A549 (cell line): ENCODE results near the gene CERS3. TPM values are rescaled to one million over a fixed set of nuclear protein-coding genes. Genes with fewer than 3 reads are reported as not detected.

Experiments
- ATAC-seq, 2 experiments: fragments of 200-7000 bp in 1 of 2; fragments of >200 bp in 1 of 2; cut with Nextera tagmentation in 1 of 2; cut with Tn5 transposase in 1 of 2; 3 replicates each; pipeline versions ENCODE4 v1.8.0 to v1.9.1; 2018 to 2020; ENCODE audit warnings: mild to moderate bottlenecking in 1 of 2, moderate library complexity in 1 of 2
- CTCF ChIA-PET: fragments of 300-600 bp; sonication (Branson Sonifier 250); formaldehyde crosslinking; extraction: SDS; loops from one replicate; lab custom pipeline; 2021; ENCODE audit warnings: antibody characterized with exemption, inconsistent platforms; lab: Yijun Ruan, JAX
- POLR2A ChIA-PET: fragments of 350-600 bp; formaldehyde crosslinking; extraction: SDS; loops from one replicate; lab custom pipeline; 2021; ENCODE audit warnings: antibody characterized with exemption, inconsistent platforms; lab: Yijun Ruan, JAX
- DNase-seq, 2 experiments: peaks; one replicate each; pipeline versions ENCODE4 v3.0.0 to v3.0.0-alpha.2; 2011 to 2016; ENCODE audit warnings: low read depth in 1 of 2, low spot score in 1 of 2
- FAIRE-seq: peaks from 2 replicates; lab custom pipeline; 2011; peaks lifted over from hg19 to GRCh38; lab: Jason Lieb, UNC
- H3K27ac ChIP-seq, 2 experiments: fragments of >200 bp; sonication (Bioruptor Twin); formaldehyde crosslinking; 3 replicates each; pipeline ENCODE4 v1.5.1; 2016 to 2017
- H3K4me1 ChIP-seq: fragments of >200 bp; sonication (Bioruptor Twin); formaldehyde crosslinking; 3 replicates; pipeline ENCODE4 v1.6.1; 2016
- H3K4me2 ChIP-seq: fragments of >200 bp; sonication (Bioruptor Twin); formaldehyde crosslinking; 3 replicates; pipeline ENCODE4 v1.6.1; 2016
- H3K4me3 ChIP-seq: fragments of >200 bp; sonication (Bioruptor Twin); formaldehyde crosslinking; 3 replicates; pipeline ENCODE4 v1.5.1; 2016
- H3K9me3 ChIP-seq: fragments of >200 bp; sonication (Bioruptor Twin); formaldehyde crosslinking; 3 replicates; pipeline ENCODE4 v1.6.1; 2016
- BCL3 ChIP-seq: fragments of >200 bp; sonication (Bioruptor Twin); formaldehyde crosslinking; IDR thresholded peaks from 3 replicates; pipeline ENCODE4 v1.6.1; 2016
- BHLHE40 ChIP-seq: IDR thresholded peaks from 2 replicates; pipeline ENCODE4 v1.6.1; 2012; ENCODE audit warnings: low read depth, low read length, inconsistent platforms
- CBX8 ChIP-seq: fragments of 200-600 bp; sonication (generic); IDR thresholded peaks from 2 replicates; pipeline ENCODE4 v1.6.1; 2016
- CHD2 ChIP-seq: fragments of 150-350 bp; IDR thresholded peaks from 2 replicates; pipeline ENCODE4 v1.6.1; 2014; ENCODE audit warnings: low read length; ENCODE audit not compliant: partially characterized antibody
- EHF ChIP-seq: fragments of 250-450 bp; sonication (Bioruptor Pico); IDR thresholded peaks from 2 replicates; pipeline ENCODE4 v1.5.0; 2020; ENCODE audit warnings: mild to moderate bottlenecking
- EP300 ChIP-seq, 2 experiments: fragments of >200 bp; sonication (Bioruptor Twin); formaldehyde crosslinking; IDR thresholded peaks; 2 replicates in 1 of 2; 3 replicates in 1 of 2; pipeline ENCODE4 v1.6.1; 2016 to 2017
- FOSB ChIP-seq: fragments of 250-450 bp; sonication (Bioruptor Pico); IDR thresholded peaks from 2 replicates; pipeline ENCODE4 v1.5.0; 2020; ENCODE audit warnings: mild to moderate bottlenecking, moderate library complexity
- FOXS1 ChIP-seq: fragments of 250-450 bp; sonication (Bioruptor Pico); IDR thresholded peaks from 2 replicates; pipeline ENCODE4 v1.5.0; 2020; ENCODE audit warnings: mild to moderate bottlenecking, moderate library complexity
- HMGXB4 ChIP-seq: fragments of 250-450 bp; sonication (Bioruptor Pico); IDR thresholded peaks from 2 replicates; pipeline ENCODE4 v1.5.0; 2021; ENCODE audit warnings: mild to moderate bottlenecking, moderate library complexity, borderline replicate concordance
- HOXB5 ChIP-seq: fragments of 250-450 bp; sonication (Bioruptor Pico); IDR thresholded peaks from 2 replicates; pipeline ENCODE4 v1.5.0; 2020; ENCODE audit warnings: mild to moderate bottlenecking, moderate library complexity
- KDM5A ChIP-seq: fragments of 200-600 bp; sonication (generic); IDR thresholded peaks from 2 replicates; pipeline ENCODE4 v1.6.1; 2016; ENCODE audit warnings: antibody characterized with exemption, mild to moderate bottlenecking
- MAFK ChIP-seq: fragments of 450-650 bp; IDR thresholded peaks from 2 replicates; pipeline ENCODE4 v1.6.1; 2014; ENCODE audit not compliant: partially characterized antibody
- MYC ChIP-seq: IDR thresholded peaks from 2 replicates; pipeline ENCODE4 v1.6.1; 2012; ENCODE audit warnings: mild to moderate bottlenecking, inconsistent platforms, low read length, improper control_type of control experiment, borderline replicate concordance
- NFE2L2 ChIP-seq: fragments of 150-350 bp; conservative IDR thresholded peaks from 2 replicates; pipeline ENCODE4 v1.6.1; 2014; ENCODE audit warnings: low read length
- PBX3 ChIP-seq: IDR thresholded peaks from 2 replicates; pipeline ENCODE4 v1.6.1; 2012
- RAD21 ChIP-seq, 2 experiments: fragments of >200 bp in 1 of 2; sonication (Bioruptor Twin) in 1 of 2; formaldehyde crosslinking in 1 of 2; IDR thresholded peaks in 1 of 2; conservative IDR thresholded peaks in 1 of 2; 2 replicates in 1 of 2; 3 replicates in 1 of 2; pipeline ENCODE4 v1.6.1; 2012 to 2018; ENCODE audit warnings: inconsistent platforms in 1 of 2
- TP53 ChIP-seq: fragments of 250-450 bp; sonication (Bioruptor Pico); IDR thresholded peaks from 2 replicates; pipeline ENCODE4 v1.5.0; 2021; ENCODE audit warnings: mild to moderate bottlenecking, moderate library complexity
- ZC3H11A ChIP-seq: fragments of 450-650 bp; IDR thresholded peaks from 2 replicates; pipeline ENCODE4 v1.6.1; 2014; ENCODE audit warnings: antibody characterized with exemption, mild to moderate bottlenecking
- ZNF302 ChIP-seq: fragments of 250-450 bp; sonication (Bioruptor Pico); IDR thresholded peaks from 2 replicates; pipeline ENCODE4 v1.9.0; 2021; ENCODE audit warnings: inconsistent platforms, mild to moderate bottlenecking, moderate library complexity
- WGBS: methylation state at CpG from one replicate; pipeline ENCODE4 v1.1.6; 2017; ENCODE audit errors: missing lambda C conversion rate; 5-methylcytosine and 5-hydroxymethylcytosine counted together
- polyA plus RNA-seq, 4 experiments: library from polyadenylated mRNA; depleted of rRNA in 3 of 4; stranded (reverse); fragments of >200 nt; fragmentation: RNase III in 1 of 4; extraction: RNeasy Plus Mini Kit Qiagen cat#74134 plus additional on column Dnase treatment in 1 of 4; gene quantifications; 2 replicates in 3 of 4; 3 replicates in 1 of 4; pipeline ENCODE4 v1.2.3, GENCODE V29; 2011 to 2017

The CERS3 gene
- polyA plus RNA-seq, 2 of the 4 experiments (the other 2 are of a cell fraction), result not detected

- FAIRE-seq, result no peak
- Histone ChIP-seq H3K27ac (no peak overlapping the region), H3K9me3 (no peaks in the 10 kb centered on the region), H3K4me1 (no peaks in the 10 kb centered on the region), H3K4me2 (no peak overlapping the region), H3K4me3 (no peak overlapping the region)
- CTCF ChIA-PET, result interaction anchor here (0.9 kb wide), 1 partner anchor 22 kb away, joined by 3 read pairs; no protein-coding TSS in a partner anchor
- TF ChIP-seq HMGXB4 (CRISPR knock-in tag), result no peak
- TF ChIP-seq NFE2L2, result no peak
- no peak for TF ChIP-seq HOXB5
- TF ChIP-seq MYC, result no peak
- TF ChIP-seq KDM5A, result no peak
- TF ChIP-seq RAD21 (conservative IDR thresholded peaks at IDR 0.05 in 1 of 2, IDR thresholded peaks at IDR 0.05 in 1 of 2), result no peak
- no peak for TF ChIP-seq MAFK
- TF ChIP-seq CBX8, result no peak
- TF ChIP-seq BHLHE40, result no peak
- TF ChIP-seq PBX3, result no peak
- no peak for TF ChIP-seq BCL3
- POLR2A ChIA-PET, result no interaction called here
- no peak for DNase-seq
- 16% methylated on average over 5 of the region's 5 CpGs for WGBS
- peak; percentile 26 to 36; a peak in 4 of 6 replicates for ATAC-seq
Measured at GRCh38 chr15:100547961-100548360, 19.2 kb upstream of the CERS3 start.

- POLR2A ChIA-PET, result no interaction called here
- H3K4me1 ChIP-seq, result no peaks in the 10 kb centered on the region
- FAIRE-seq, result no peak
- no peaks in the 10 kb centered on the region for H3K9me3 ChIP-seq
- no peak for DNase-seq
- no peak overlapping the region for H3K27ac ChIP-seq
- H3K4me3 ChIP-seq, result no peak overlapping the region
- ATAC-seq, result no peak
- 80% methylated on average over 6 of the region's 6 CpGs for WGBS
- CTCF ChIA-PET, result no interaction called here
- H3K4me2 ChIP-seq, result no peak overlapping the region
- TF ChIP-seq ZC3H11A, result no peak
- TF ChIP-seq FOXS1, result no peak
Measured at GRCh38 chr15:100544946-100545345, 16.2 kb upstream of the CERS3 start.

- ChIA-PET CTCF (no interaction called here), POLR2A (no interaction called here)
- ATAC-seq, result peak; percentile 32 to 47; a peak in 2 of 6 replicates
- 75% methylated on average over 34 of the region's 57 CpGs for WGBS
- Histone ChIP-seq H3K9me3 (no peaks in the 10 kb centered on the region), H3K4me3 (no peak overlapping the region), H3K27ac (no peak overlapping the region), H3K4me2 (no peak overlapping the region), H3K4me1 (no peaks in the 10 kb centered on the region)
- no peak for DNase-seq
- no peak for TF ChIP-seq FOXS1
- TF ChIP-seq TP53 (CRISPR knock-in tag), result no peak
- no peak for TF ChIP-seq RAD21 (conservative IDR thresholded peaks at IDR 0.05 in 1 of 2, IDR thresholded peaks at IDR 0.05 in 1 of 2)
- TF ChIP-seq CHD2, result no peak
- TF ChIP-seq NFE2L2, result no peak
- no peak for TF ChIP-seq EP300 (IDR thresholded peaks at IDR 0.05)
- no peak for TF ChIP-seq FOSB (CRISPR knock-in tag)
- no peak for TF ChIP-seq EHF (CRISPR knock-in tag)
- no peak for TF ChIP-seq ZNF302
- FAIRE-seq, result no peak
Measured at GRCh38 chr15:100544338-100544841, 15.6 kb upstream of the CERS3 start.
